ENCODE data around the gene MMP20. TPM values are rescaled to one million over a fixed set of nuclear protein-coding genes. Genes with fewer than 3 reads are reported as not detected.

The MMP20 gene
- total RNA-seq, 4 donors from 2014 or later = not detected

- H3K27me3 ChIP-seq = no peaks in the 10 kb centered on the region
- 76 to 84% methylated on average over 16 of the region's 16 CpGs for WGBS, 2 donors
- H3K27ac ChIP-seq = no peak overlapping the region
- TF ChIP-seq CTCF (IDR thresholded peaks at IDR 0.05) = no peak
- no peak for TF ChIP-seq POLR2A (IDR thresholded peaks at IDR 0.05)
- DNase-seq = no peak
- intact Hi-C loops (cut with DNase I) = no loop called here
- no peak overlapping the region for H3K4me3 ChIP-seq
- H3K4me1 ChIP-seq = no peaks in the 10 kb centered on the region
- no peaks in the 10 kb centered on the region for H3K9me3 ChIP-seq
- no peaks in the 10 kb centered on the region for H3K36me3 ChIP-seq
Observed at GRCh38 chr11:102653744-102654291, 28.7 kb upstream of the MMP20 start.

GRCh38 chr11:102647430-102647829 is 22.3 kb upstream of the MMP20 start:
- Histone ChIP-seq H3K27ac (no peak overlapping the region), H3K36me3 (no peaks in the 10 kb centered on the region), H3K4me1 (no peaks in the 10 kb centered on the region), H3K9me3 (no peaks in the 10 kb centered on the region), H3K4me3 (no peak overlapping the region), H3K27me3 (no peaks in the 10 kb centered on the region)
- TF ChIP-seq POLR2A (IDR thresholded peaks at IDR 0.05) = no peak
- no peak for TF ChIP-seq CTCF (IDR thresholded peaks at IDR 0.05)
- no peak for DNase-seq
- intact Hi-C loops (cut with DNase I) = no loop called here

GRCh38 chr11:102643941-102644340 is 18.8 kb upstream of the MMP20 start:
- intact Hi-C loops (cut with DNase I) = no loop called here
- no peak overlapping the region for H3K27ac ChIP-seq
- H3K36me3 ChIP-seq = no peaks in the 10 kb centered on the region
- no peaks in the 10 kb centered on the region for H3K27me3 ChIP-seq
- no peaks in the 10 kb centered on the region for H3K4me1 ChIP-seq
- no peak for TF ChIP-seq POLR2A (IDR thresholded peaks at IDR 0.05)
- no peak overlapping the region for H3K4me3 ChIP-seq
- no peak for DNase-seq
- WGBS, 2 donors = 89% methylated on average over 4 of the region's 4 CpGs
- H3K9me3 ChIP-seq = no peaks in the 10 kb centered on the region

- intact Hi-C loops (cut with DNase I) = no loop called here
- Histone ChIP-seq H3K9me3 (no peaks in the 10 kb centered on the region), H3K27ac (no peak overlapping the region), H3K4me1 (no peaks in the 10 kb centered on the region), H3K36me3 (no peaks in the 10 kb centered on the region), H3K27me3 (no peaks in the 10 kb centered on the region), H3K4me3 (no peak overlapping the region)
- no peak for DNase-seq
- 63 to 69% methylated on average over 7 to 8 of the region's 8 CpGs for WGBS, 2 donors
- TF ChIP-seq CTCF (IDR thresholded peaks at IDR 0.05) (no peak), POLR2A (IDR thresholded peaks at IDR 0.05) (no peak)
Observed at GRCh38 chr11:102640946-102641345, 15.8 kb upstream of the MMP20 start.

GRCh38 chr11:102639656-102640055 is 14.5 kb upstream of the MMP20 start:
- TF ChIP-seq POLR2A (IDR thresholded peaks at IDR 0.05) = no peak
- TF ChIP-seq CTCF (IDR thresholded peaks at IDR 0.05) = no peak
- no peaks in the 10 kb centered on the region for H3K9me3 ChIP-seq
- no peaks in the 10 kb centered on the region for H3K4me1 ChIP-seq
- DNase-seq = no peak
- no peak overlapping the region for H3K4me3 ChIP-seq
- H3K27me3 ChIP-seq = no peaks in the 10 kb centered on the region
- intact Hi-C loops (cut with DNase I) = no loop called here
- H3K27ac ChIP-seq = no peak overlapping the region
- H3K36me3 ChIP-seq = no peaks in the 10 kb centered on the region

GRCh38 chr11:102637731-102638130 is 12.6 kb upstream of the MMP20 start:
- Histone ChIP-seq H3K36me3 (no peaks in the 10 kb centered on the region), H3K9me3 (no peaks in the 10 kb centered on the region), H3K27ac (no peak overlapping the region), H3K4me1 (no peaks in the 10 kb centered on the region), H3K4me3 (no peak overlapping the region), H3K27me3 (no peaks in the 10 kb centered on the region)
- intact Hi-C loops (cut with DNase I) = no loop called here
- DNase-seq = no peak
- 52 to 84% methylated on average over 5 of the region's 5 CpGs for WGBS, 2 donors
- TF ChIP-seq POLR2A (IDR thresholded peaks at IDR 0.05) (no peak), CTCF (IDR thresholded peaks at IDR 0.05) (no peak)
